GM23338 (cell line): ENCODE data around the gene CNN3. TPM values are rescaled to one million over a fixed set of nuclear protein-coding genes. Genes with fewer than 3 reads are reported as not detected.

Experiments
- ATAC-seq: fragments of 200-7000 bp; cut with Tn5 transposase; 3 replicates; pipeline ENCODE4 v1.9.1; 2020
- DNase-seq: peaks from one replicate; pipeline ENCODE4 v3.0.0-alpha.2; 2015; ENCODE audit warnings: low spot score
- H2AFZ ChIP-seq: fragments of 200-600 bp; sonication (generic); 2 replicates; pipeline ENCODE4 v1.8.0; 2016; ENCODE audit warnings: antibody characterized with exemption, mild to moderate bottlenecking, moderate library complexity
- H3F3A ChIP-seq: fragments of 200-600 bp; sonication (generic); replicated peaks from 2 replicates; pipeline ENCODE4 v1.8.0; 2017; ENCODE audit warnings: antibody characterized with exemption, mixed run types, low read depth
- H3K27ac ChIP-seq: fragments of 200-600 bp; sonication (generic); 2 replicates; pipeline ENCODE4 v1.6.1; 2016; ENCODE audit warnings: low read depth
- H3K27me3 ChIP-seq: fragments of 200-600 bp; sonication (generic); 2 replicates; pipeline ENCODE4 v1.8.0; 2016; ENCODE audit warnings: mild to moderate bottlenecking, mixed run types, moderate library complexity; ENCODE audit not compliant: insufficient read depth
- H3K36me3 ChIP-seq: fragments of 200-600 bp; sonication (generic); 2 replicates; pipeline ENCODE4 v1.8.0; 2016; ENCODE audit warnings: mild to moderate bottlenecking; ENCODE audit not compliant: insufficient read depth
- H3K4me1 ChIP-seq: fragments of 200-600 bp; sonication (generic); 2 replicates; pipeline ENCODE4 v1.8.0; 2016; ENCODE audit warnings: mild to moderate bottlenecking, moderate library complexity; ENCODE audit not compliant: insufficient read depth
- H3K4me2 ChIP-seq: fragments of 200-600 bp; sonication (generic); 2 replicates; pipeline ENCODE4 v1.7.1; 2017; ENCODE audit warnings: mixed run types
- H3K4me3 ChIP-seq: fragments of 200-600 bp; sonication (generic); 2 replicates; pipeline ENCODE4 v1.6.1; 2016; ENCODE audit warnings: mixed run types
- H3K79me2 ChIP-seq: fragments of 200-600 bp; sonication (generic); replicated peaks from 2 replicates; pipeline ENCODE4 v1.8.0; 2017; ENCODE audit warnings: mild to moderate bottlenecking; ENCODE audit not compliant: insufficient read depth
- H3K9me2 ChIP-seq: fragments of 200-600 bp; sonication (generic); 2 replicates; pipeline ENCODE4 v1.8.0; 2017; ENCODE audit not compliant: insufficient read depth
- H4K20me1 ChIP-seq: fragments of 200-600 bp; sonication (generic); replicated peaks from 2 replicates; pipeline ENCODE4 v1.8.0; 2017; ENCODE audit warnings: mild to moderate bottlenecking; ENCODE audit not compliant: insufficient read depth
- H3K27ac Mint-ChIP-seq: 2 replicates; pipeline ENCODE4 v1.8.0; 2020; ENCODE audit warnings: inconsistent platforms, mild to moderate bottlenecking, moderate library complexity, mixed read lengths
- H3K27me3 Mint-ChIP-seq: 3 replicates; pipeline ENCODE4 v1.8.0; 2022; ENCODE audit warnings: low read depth, mild to moderate bottlenecking, moderate library complexity, mixed read lengths, inconsistent platforms; ENCODE audit not compliant: insufficient read depth, poor library complexity
- H3K36me3 Mint-ChIP-seq: 3 replicates; pipeline ENCODE4 v1.8.0; 2021; ENCODE audit warnings: low read depth, mild to moderate bottlenecking, inconsistent platforms, moderate library complexity, mixed read lengths
- H3K4me1 Mint-ChIP-seq: 3 replicates; pipeline ENCODE4 v1.8.0; 2020; ENCODE audit warnings: mild to moderate bottlenecking, inconsistent platforms, mixed read lengths
- H3K4me3 Mint-ChIP-seq: 3 replicates; pipeline ENCODE4 v1.8.0; 2021; ENCODE audit warnings: moderate library complexity, mild to moderate bottlenecking, inconsistent platforms, mixed read lengths
- H3K9me3 Mint-ChIP-seq: 3 replicates; pipeline ENCODE4 v1.8.0; 2020; ENCODE audit warnings: moderate library complexity, mild to moderate bottlenecking, inconsistent platforms, mixed read lengths
- CREB1 ChIP-seq: fragments of 250-450 bp; sonication (Bioruptor Pico); IDR thresholded peaks from 2 replicates; pipeline ENCODE4 v1.5.0; 2020; ENCODE audit warnings: low read depth, mild to moderate bottlenecking, moderate library complexity
- EZH2 ChIP-seq: fragments of 200-600 bp; sonication (generic); IDR thresholded peaks from one replicate; pipeline ENCODE4 v1.8.0; 2017; ENCODE audit warnings: antibody characterized with exemption, mild to moderate bottlenecking, low read depth; ENCODE audit not compliant: unreplicated experiment
- EZH2phosphoT487 ChIP-seq: fragments of 200-600 bp; sonication (generic); IDR thresholded peaks from one replicate; pipeline ENCODE4 v1.8.1; 2018; ENCODE audit warnings: antibody characterized with exemption; ENCODE audit not compliant: unreplicated experiment
- JUNB ChIP-seq: IDR thresholded peaks from one replicate; pipeline ENCODE4 v1.6.1; 2016; ENCODE audit warnings: antibody characterized with exemption; ENCODE audit not compliant: unreplicated experiment
- NANOG ChIP-seq: IDR thresholded peaks from 2 replicates; pipeline ENCODE4 v1.6.1; 2016; ENCODE audit warnings: antibody characterized with exemption, borderline replicate concordance
- POLR2AphosphoS5 ChIP-seq: IDR thresholded peaks from 2 replicates; pipeline ENCODE4 v1.6.1; 2016; ENCODE audit warnings: antibody characterized with exemption, low read depth
- STAT1 ChIP-seq: IDR thresholded peaks from one replicate; pipeline ENCODE4 v1.6.1; 2016; ENCODE audit warnings: antibody characterized with exemption; ENCODE audit not compliant: unreplicated experiment
- ZNF114 ChIP-seq: fragments of 250-450 bp; sonication (Bioruptor Pico); IDR thresholded peaks from 2 replicates; pipeline ENCODE4 v1.5.0; 2020; ENCODE audit warnings: mild to moderate bottlenecking, moderate library complexity
- ZNF331 ChIP-seq: fragments of 250-450 bp; sonication (Bioruptor Pico); IDR thresholded peaks from 2 replicates; pipeline ENCODE4 v1.5.0; 2020; ENCODE audit warnings: low read depth, mild to moderate bottlenecking, moderate library complexity
- polyA plus RNA-seq: library from polyadenylated mRNA; unstranded; fragments of >200 nt; fragmentation: Nextera tagmentation; extraction: Ambion mirVana; gene quantifications from 2 replicates; pipeline ENCODE4 v1.2.1, GENCODE V29; 2016
- total RNA-seq: library from RNA; depleted of rRNA; stranded (reverse); fragments of >200 nt; shearing (Covaris generic); gene quantifications from 2 replicates; pipeline ENCODE4 v1.2.3, GENCODE V29; 2014
- TF ChIP-seq, protein P1 (sequence below): IDR thresholded peaks from 2 replicates; pipeline ENCODE4 v1.6.1; 2016; ENCODE audit warnings: antibody characterized with exemption
- TF ChIP-seq, protein P2 (sequence below): fragments of 250-450 bp; sonication (Bioruptor Pico); IDR thresholded peaks from 2 replicates; pipeline ENCODE4 v1.5.0; 2020; ENCODE audit warnings: mild to moderate bottlenecking, moderate library complexity
- TF ChIP-seq, protein P3 (sequence below), 2 experiments: fragments of 200-600 bp in 1 of 2; sonication (generic) in 1 of 2; conservative IDR thresholded peaks; 2 replicates each; pipeline versions ENCODE4 v1.5.1 to v1.6.1; 2016 to 2017; ENCODE audit warnings: antibody characterized with exemption in 2 of 2, low read depth in 2 of 2, mild to moderate bottlenecking in 2 of 2, moderate library complexity in 1 of 2
- TF ChIP-seq, protein P4 (sequence below): IDR thresholded peaks from one replicate; pipeline ENCODE4 v1.6.1; 2018; ENCODE audit warnings: antibody characterized with exemption; ENCODE audit not compliant: unreplicated experiment

CNN3 gene
- total and polyA plus RNA-seq, 2 experiments from 2014 or later = 220 to 312 TPM

DNA sequence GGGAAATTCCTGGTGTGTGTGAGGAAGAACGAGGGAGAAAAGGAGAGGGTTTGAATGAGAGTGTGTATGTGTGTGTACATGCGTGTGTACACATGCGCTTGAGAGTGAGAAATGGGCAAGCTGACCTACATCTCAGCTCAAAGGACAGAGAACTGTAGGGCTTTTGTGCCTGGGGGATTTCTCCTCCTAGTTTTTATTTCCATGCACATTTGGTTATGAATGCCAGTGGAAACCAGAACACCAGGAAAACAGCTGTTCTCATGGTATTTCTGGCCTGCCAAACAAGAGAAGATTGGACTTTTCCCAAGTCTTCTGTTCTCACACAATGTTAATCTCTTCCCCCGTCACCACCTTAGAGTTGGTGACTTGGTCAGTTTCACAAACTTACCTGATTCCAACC lies 61.5 kb downstream of the CNN3 start:
- ATAC-seq = no peak; the same call in 2 of the 3 replicates
- TF ChIP-seq JUNB (no peak), ZNF114 (CRISPR knock-in tag) (no peak), POLR2AphosphoS5 (no peak), CREB1 (no peak), NANOG (no peak), EZH2phosphoT487 (no peak), ZNF331 (CRISPR knock-in tag) (no peak), STAT1 (no peak), EZH2 (no peak)
- TF ChIP-seq, protein P1, sequence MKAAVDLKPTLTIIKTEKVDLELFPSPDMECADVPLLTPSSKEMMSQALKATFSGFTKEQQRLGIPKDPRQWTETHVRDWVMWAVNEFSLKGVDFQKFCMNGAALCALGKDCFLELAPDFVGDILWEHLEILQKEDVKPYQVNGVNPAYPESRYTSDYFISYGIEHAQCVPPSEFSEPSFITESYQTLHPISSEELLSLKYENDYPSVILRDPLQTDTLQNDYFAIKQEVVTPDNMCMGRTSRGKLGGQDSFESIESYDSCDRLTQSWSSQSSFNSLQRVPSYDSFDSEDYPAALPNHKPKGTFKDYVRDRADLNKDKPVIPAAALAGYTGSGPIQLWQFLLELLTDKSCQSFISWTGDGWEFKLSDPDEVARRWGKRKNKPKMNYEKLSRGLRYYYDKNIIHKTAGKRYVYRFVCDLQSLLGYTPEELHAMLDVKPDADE = no peak
- TF ChIP-seq, protein P2, sequence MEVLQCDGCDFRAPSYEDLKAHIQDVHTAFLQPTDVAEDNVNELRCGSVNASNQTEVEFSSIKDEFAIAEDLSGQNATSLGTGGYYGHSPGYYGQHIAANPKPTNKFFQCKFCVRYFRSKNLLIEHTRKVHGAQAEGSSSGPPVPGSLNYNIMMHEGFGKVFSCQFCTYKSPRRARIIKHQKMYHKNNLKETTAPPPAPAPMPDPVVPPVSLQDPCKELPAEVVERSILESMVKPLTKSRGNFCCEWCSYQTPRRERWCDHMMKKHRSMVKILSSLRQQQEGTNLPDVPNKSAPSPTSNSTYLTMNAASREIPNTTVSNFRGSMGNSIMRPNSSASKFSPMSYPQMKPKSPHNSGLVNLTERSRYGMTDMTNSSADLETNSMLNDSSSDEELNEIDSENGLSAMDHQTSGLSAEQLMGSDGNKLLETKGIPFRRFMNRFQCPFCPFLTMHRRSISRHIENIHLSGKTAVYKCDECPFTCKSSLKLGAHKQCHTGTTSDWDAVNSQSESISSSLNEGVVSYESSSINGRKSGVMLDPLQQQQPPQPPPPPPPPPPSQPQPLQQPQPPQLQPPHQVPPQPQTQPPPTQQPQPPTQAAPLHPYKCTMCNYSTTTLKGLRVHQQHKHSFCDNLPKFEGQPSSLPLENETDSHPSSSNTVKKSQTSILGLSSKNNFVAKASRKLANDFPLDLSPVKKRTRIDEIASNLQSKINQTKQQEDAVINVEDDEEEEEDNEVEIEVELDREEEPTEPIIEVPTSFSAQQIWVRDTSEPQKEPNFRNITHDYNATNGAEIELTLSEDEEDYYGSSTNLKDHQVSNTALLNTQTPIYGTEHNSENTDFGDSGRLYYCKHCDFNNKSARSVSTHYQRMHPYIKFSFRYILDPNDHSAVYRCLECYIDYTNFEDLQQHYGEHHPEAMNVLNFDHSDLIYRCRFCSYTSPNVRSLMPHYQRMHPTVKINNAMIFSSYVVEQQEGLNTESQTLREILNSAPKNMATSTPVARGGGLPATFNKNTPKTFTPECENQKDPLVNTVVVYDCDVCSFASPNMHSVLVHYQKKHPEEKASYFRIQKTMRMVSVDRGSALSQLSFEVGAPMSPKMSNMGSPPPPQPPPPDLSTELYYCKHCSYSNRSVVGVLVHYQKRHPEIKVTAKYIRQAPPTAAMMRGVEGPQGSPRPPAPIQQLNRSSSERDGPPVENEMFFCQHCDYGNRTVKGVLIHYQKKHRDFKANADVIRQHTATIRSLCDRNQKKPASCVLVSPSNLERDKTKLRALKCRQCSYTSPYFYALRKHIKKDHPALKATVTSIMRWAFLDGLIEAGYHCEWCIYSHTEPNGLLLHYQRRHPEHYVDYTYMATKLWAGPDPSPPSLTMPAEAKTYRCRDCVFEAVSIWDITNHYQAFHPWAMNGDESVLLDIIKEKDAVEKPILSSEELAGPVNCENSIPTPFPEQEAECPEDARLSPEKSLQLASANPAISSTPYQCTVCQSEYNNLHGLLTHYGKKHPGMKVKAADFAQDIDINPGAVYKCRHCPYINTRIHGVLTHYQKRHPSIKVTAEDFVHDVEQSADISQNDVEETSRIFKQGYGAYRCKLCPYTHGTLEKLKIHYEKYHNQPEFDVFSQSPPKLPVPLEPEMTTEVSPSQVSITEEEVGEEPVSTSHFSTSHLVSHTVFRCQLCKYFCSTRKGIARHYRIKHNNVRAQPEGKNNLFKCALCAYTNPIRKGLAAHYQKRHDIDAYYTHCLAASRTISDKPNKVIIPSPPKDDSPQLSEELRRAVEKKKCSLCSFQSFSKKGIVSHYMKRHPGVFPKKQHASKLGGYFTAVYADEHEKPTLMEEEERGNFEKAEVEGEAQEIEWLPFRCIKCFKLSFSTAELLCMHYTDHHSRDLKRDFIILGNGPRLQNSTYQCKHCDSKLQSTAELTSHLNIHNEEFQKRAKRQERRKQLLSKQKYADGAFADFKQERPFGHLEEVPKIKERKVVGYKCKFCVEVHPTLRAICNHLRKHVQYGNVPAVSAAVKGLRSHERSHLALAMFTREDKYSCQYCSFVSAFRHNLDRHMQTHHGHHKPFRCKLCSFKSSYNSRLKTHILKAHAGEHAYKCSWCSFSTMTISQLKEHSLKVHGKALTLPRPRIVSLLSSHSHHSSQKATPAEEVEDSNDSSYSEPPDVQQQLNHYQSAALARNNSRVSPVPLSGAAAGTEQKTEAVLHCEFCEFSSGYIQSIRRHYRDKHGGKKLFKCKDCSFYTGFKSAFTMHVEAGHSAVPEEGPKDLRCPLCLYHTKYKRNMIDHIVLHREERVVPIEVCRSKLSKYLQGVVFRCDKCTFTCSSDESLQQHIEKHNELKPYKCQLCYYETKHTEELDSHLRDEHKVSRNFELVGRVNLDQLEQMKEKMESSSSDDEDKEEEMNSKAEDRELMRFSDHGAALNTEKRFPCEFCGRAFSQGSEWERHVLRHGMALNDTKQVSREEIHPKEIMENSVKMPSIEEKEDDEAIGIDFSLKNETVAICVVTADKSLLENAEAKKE (CRISPR knock-in tag) = no peak
- TF ChIP-seq, protein P3, sequence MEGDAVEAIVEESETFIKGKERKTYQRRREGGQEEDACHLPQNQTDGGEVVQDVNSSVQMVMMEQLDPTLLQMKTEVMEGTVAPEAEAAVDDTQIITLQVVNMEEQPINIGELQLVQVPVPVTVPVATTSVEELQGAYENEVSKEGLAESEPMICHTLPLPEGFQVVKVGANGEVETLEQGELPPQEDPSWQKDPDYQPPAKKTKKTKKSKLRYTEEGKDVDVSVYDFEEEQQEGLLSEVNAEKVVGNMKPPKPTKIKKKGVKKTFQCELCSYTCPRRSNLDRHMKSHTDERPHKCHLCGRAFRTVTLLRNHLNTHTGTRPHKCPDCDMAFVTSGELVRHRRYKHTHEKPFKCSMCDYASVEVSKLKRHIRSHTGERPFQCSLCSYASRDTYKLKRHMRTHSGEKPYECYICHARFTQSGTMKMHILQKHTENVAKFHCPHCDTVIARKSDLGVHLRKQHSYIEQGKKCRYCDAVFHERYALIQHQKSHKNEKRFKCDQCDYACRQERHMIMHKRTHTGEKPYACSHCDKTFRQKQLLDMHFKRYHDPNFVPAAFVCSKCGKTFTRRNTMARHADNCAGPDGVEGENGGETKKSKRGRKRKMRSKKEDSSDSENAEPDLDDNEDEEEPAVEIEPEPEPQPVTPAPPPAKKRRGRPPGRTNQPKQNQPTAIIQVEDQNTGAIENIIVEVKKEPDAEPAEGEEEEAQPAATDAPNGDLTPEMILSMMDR (conservative IDR thresholded peaks at IDR 0.05; ENCODE audit: low read depth in 2 of 2) = no peak
- TF ChIP-seq, protein P4, sequence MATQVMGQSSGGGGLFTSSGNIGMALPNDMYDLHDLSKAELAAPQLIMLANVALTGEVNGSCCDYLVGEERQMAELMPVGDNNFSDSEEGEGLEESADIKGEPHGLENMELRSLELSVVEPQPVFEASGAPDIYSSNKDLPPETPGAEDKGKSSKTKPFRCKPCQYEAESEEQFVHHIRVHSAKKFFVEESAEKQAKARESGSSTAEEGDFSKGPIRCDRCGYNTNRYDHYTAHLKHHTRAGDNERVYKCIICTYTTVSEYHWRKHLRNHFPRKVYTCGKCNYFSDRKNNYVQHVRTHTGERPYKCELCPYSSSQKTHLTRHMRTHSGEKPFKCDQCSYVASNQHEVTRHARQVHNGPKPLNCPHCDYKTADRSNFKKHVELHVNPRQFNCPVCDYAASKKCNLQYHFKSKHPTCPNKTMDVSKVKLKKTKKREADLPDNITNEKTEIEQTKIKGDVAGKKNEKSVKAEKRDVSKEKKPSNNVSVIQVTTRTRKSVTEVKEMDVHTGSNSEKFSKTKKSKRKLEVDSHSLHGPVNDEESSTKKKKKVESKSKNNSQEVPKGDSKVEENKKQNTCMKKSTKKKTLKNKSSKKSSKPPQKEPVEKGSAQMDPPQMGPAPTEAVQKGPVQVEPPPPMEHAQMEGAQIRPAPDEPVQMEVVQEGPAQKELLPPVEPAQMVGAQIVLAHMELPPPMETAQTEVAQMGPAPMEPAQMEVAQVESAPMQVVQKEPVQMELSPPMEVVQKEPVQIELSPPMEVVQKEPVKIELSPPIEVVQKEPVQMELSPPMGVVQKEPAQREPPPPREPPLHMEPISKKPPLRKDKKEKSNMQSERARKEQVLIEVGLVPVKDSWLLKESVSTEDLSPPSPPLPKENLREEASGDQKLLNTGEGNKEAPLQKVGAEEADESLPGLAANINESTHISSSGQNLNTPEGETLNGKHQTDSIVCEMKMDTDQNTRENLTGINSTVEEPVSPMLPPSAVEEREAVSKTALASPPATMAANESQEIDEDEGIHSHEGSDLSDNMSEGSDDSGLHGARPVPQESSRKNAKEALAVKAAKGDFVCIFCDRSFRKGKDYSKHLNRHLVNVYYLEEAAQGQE = no peak
- peak overlapping the region; percentile 50 for H3K27ac ChIP-seq
- no peaks in the 10 kb centered on the region for H3K27me3 ChIP-seq
- Mint-ChIP-seq H3K36me3 (no peaks in the 10 kb centered on the region), H3K4me3 (peak overlapping the region; percentile 25; the same call in 2 of the 3 replicates), H3K27me3 (peaks cover 5% of the 10 kb centered on the region), H3K4me1 (peaks cover 66% of the 10 kb centered on the region), H3K27ac (peak overlapping the region; percentile 2), H3K9me3 (no peaks in the 10 kb centered on the region)
- H3K79me2 ChIP-seq = no peaks in the 10 kb centered on the region
- H3K9me2 ChIP-seq = peaks cover 6% of the 10 kb centered on the region; the same call in 1 of the 2 replicates
- H3K36me3 ChIP-seq = no peaks in the 10 kb centered on the region
- peak overlapping the region; percentile 42 for H3K4me2 ChIP-seq
- peaks cover 47% of the 10 kb centered on the region for H3K4me1 ChIP-seq
- no peaks in the 10 kb centered on the region for H3F3A ChIP-seq
- H3K4me3 ChIP-seq = 0 out of 2 replicates have a peak overlapping the region, but pooled peaks have one; percentile 3
- no peaks in the 10 kb centered on the region for H4K20me1 ChIP-seq
- no peak for DNase-seq
- H2AFZ ChIP-seq = no peak overlapping the region
